GM23338 (cell line): ENCODE measurements around the gene EIF1B. TPM values are rescaled to one million over a fixed set of nuclear protein-coding genes. Genes with fewer than 3 reads are reported as not detected.
A peak's percentile ranks its signal among the peaks of the same experiment; 100 is the strongest.

Experiments used
- ATAC-seq: fragments of 200-7000 bp; cut with Tn5 transposase; 3 replicates; pipeline ENCODE4 v1.9.1; 2020
- DNase-seq: peaks from one replicate; pipeline ENCODE4 v3.0.0-alpha.2; 2015; ENCODE audit warnings: low spot score
- H2AFZ ChIP-seq: fragments of 200-600 bp; sonication (generic); 2 replicates; pipeline ENCODE4 v1.8.0; 2016; ENCODE audit warnings: antibody characterized with exemption, mild to moderate bottlenecking, moderate library complexity
- H3F3A ChIP-seq: fragments of 200-600 bp; sonication (generic); replicated peaks from 2 replicates; pipeline ENCODE4 v1.8.0; 2017; ENCODE audit warnings: antibody characterized with exemption, mixed run types, low read depth
- H3K27ac ChIP-seq: fragments of 200-600 bp; sonication (generic); 2 replicates; pipeline ENCODE4 v1.6.1; 2016; ENCODE audit warnings: low read depth
- H3K27me3 ChIP-seq: fragments of 200-600 bp; sonication (generic); 2 replicates; pipeline ENCODE4 v1.8.0; 2016; ENCODE audit warnings: mild to moderate bottlenecking, mixed run types, moderate library complexity; ENCODE audit not compliant: insufficient read depth
- H3K36me3 ChIP-seq: fragments of 200-600 bp; sonication (generic); 2 replicates; pipeline ENCODE4 v1.8.0; 2016; ENCODE audit warnings: mild to moderate bottlenecking; ENCODE audit not compliant: insufficient read depth
- H3K4me1 ChIP-seq: fragments of 200-600 bp; sonication (generic); 2 replicates; pipeline ENCODE4 v1.8.0; 2016; ENCODE audit warnings: mild to moderate bottlenecking, moderate library complexity; ENCODE audit not compliant: insufficient read depth
- H3K4me2 ChIP-seq: fragments of 200-600 bp; sonication (generic); 2 replicates; pipeline ENCODE4 v1.7.1; 2017; ENCODE audit warnings: mixed run types
- H3K4me3 ChIP-seq: fragments of 200-600 bp; sonication (generic); 2 replicates; pipeline ENCODE4 v1.6.1; 2016; ENCODE audit warnings: mixed run types
- H3K79me2 ChIP-seq: fragments of 200-600 bp; sonication (generic); replicated peaks from 2 replicates; pipeline ENCODE4 v1.8.0; 2017; ENCODE audit warnings: mild to moderate bottlenecking; ENCODE audit not compliant: insufficient read depth
- H3K9me2 ChIP-seq: fragments of 200-600 bp; sonication (generic); 2 replicates; pipeline ENCODE4 v1.8.0; 2017; ENCODE audit not compliant: insufficient read depth
- H4K20me1 ChIP-seq: fragments of 200-600 bp; sonication (generic); replicated peaks from 2 replicates; pipeline ENCODE4 v1.8.0; 2017; ENCODE audit warnings: mild to moderate bottlenecking; ENCODE audit not compliant: insufficient read depth
- H3K27ac Mint-ChIP-seq: 2 replicates; pipeline ENCODE4 v1.8.0; 2020; ENCODE audit warnings: inconsistent platforms, mild to moderate bottlenecking, moderate library complexity, mixed read lengths
- H3K27me3 Mint-ChIP-seq: 3 replicates; pipeline ENCODE4 v1.8.0; 2022; ENCODE audit warnings: low read depth, mild to moderate bottlenecking, moderate library complexity, mixed read lengths, inconsistent platforms; ENCODE audit not compliant: insufficient read depth, poor library complexity
- H3K36me3 Mint-ChIP-seq: 3 replicates; pipeline ENCODE4 v1.8.0; 2021; ENCODE audit warnings: low read depth, mild to moderate bottlenecking, inconsistent platforms, moderate library complexity, mixed read lengths
- H3K4me1 Mint-ChIP-seq: 3 replicates; pipeline ENCODE4 v1.8.0; 2020; ENCODE audit warnings: mild to moderate bottlenecking, inconsistent platforms, mixed read lengths
- H3K4me3 Mint-ChIP-seq: 3 replicates; pipeline ENCODE4 v1.8.0; 2021; ENCODE audit warnings: moderate library complexity, mild to moderate bottlenecking, inconsistent platforms, mixed read lengths
- H3K9me3 Mint-ChIP-seq: 3 replicates; pipeline ENCODE4 v1.8.0; 2020; ENCODE audit warnings: moderate library complexity, mild to moderate bottlenecking, inconsistent platforms, mixed read lengths
- CREB1 ChIP-seq: fragments of 250-450 bp; sonication (Bioruptor Pico); IDR thresholded peaks from 2 replicates; pipeline ENCODE4 v1.5.0; 2020; ENCODE audit warnings: low read depth, mild to moderate bottlenecking, moderate library complexity
- CTCF ChIP-seq, 2 experiments: fragments of 200-600 bp in 1 of 2; sonication (generic) in 1 of 2; conservative IDR thresholded peaks; 2 replicates each; pipeline versions ENCODE4 v1.5.1 to v1.6.1; 2016 to 2017; ENCODE audit warnings: antibody characterized with exemption in 2 of 2, low read depth in 2 of 2, mild to moderate bottlenecking in 2 of 2, moderate library complexity in 1 of 2
- ETS1 ChIP-seq: IDR thresholded peaks from 2 replicates; pipeline ENCODE4 v1.6.1; 2016; ENCODE audit warnings: antibody characterized with exemption
- EZH2 ChIP-seq: fragments of 200-600 bp; sonication (generic); IDR thresholded peaks from one replicate; pipeline ENCODE4 v1.8.0; 2017; ENCODE audit warnings: antibody characterized with exemption, mild to moderate bottlenecking, low read depth; ENCODE audit not compliant: unreplicated experiment
- EZH2phosphoT487 ChIP-seq: fragments of 200-600 bp; sonication (generic); IDR thresholded peaks from one replicate; pipeline ENCODE4 v1.8.1; 2018; ENCODE audit warnings: antibody characterized with exemption; ENCODE audit not compliant: unreplicated experiment
- JUNB ChIP-seq: IDR thresholded peaks from one replicate; pipeline ENCODE4 v1.6.1; 2016; ENCODE audit warnings: antibody characterized with exemption; ENCODE audit not compliant: unreplicated experiment
- NANOG ChIP-seq: IDR thresholded peaks from 2 replicates; pipeline ENCODE4 v1.6.1; 2016; ENCODE audit warnings: antibody characterized with exemption, borderline replicate concordance
- POLR2AphosphoS5 ChIP-seq: IDR thresholded peaks from 2 replicates; pipeline ENCODE4 v1.6.1; 2016; ENCODE audit warnings: antibody characterized with exemption, low read depth
- STAT1 ChIP-seq: IDR thresholded peaks from one replicate; pipeline ENCODE4 v1.6.1; 2016; ENCODE audit warnings: antibody characterized with exemption; ENCODE audit not compliant: unreplicated experiment
- ZNF114 ChIP-seq: fragments of 250-450 bp; sonication (Bioruptor Pico); IDR thresholded peaks from 2 replicates; pipeline ENCODE4 v1.5.0; 2020; ENCODE audit warnings: mild to moderate bottlenecking, moderate library complexity
- ZNF331 ChIP-seq: fragments of 250-450 bp; sonication (Bioruptor Pico); IDR thresholded peaks from 2 replicates; pipeline ENCODE4 v1.5.0; 2020; ENCODE audit warnings: low read depth, mild to moderate bottlenecking, moderate library complexity
- long read RNA-seq: library from polyadenylated mRNA; unstranded; transcript quantifications from one replicate; pipeline ENCODE4 v2.0.0, GENCODE V29; 2020; ENCODE audit not compliant: unreplicated experiment
- polyA plus RNA-seq: library from polyadenylated mRNA; unstranded; fragments of >200 nt; fragmentation: Nextera tagmentation; extraction: Ambion mirVana; gene quantifications from 2 replicates; pipeline ENCODE4 v1.2.1, GENCODE V29; 2016
- total RNA-seq: library from RNA; depleted of rRNA; stranded (reverse); fragments of >200 nt; shearing (Covaris generic); gene quantifications from 2 replicates; pipeline ENCODE4 v1.2.3, GENCODE V29; 2014; rRNA removed
- TF ChIP-seq, protein P1 (sequence below): fragments of 250-450 bp; sonication (Bioruptor Pico); IDR thresholded peaks from 2 replicates; pipeline ENCODE4 v1.5.0; 2020; ENCODE audit warnings: mild to moderate bottlenecking, moderate library complexity
- TF ChIP-seq, protein P2 (sequence below): IDR thresholded peaks from one replicate; pipeline ENCODE4 v1.6.1; 2018; ENCODE audit warnings: antibody characterized with exemption; ENCODE audit not compliant: unreplicated experiment

Gene EIF1B
- total RNA-seq (24.4 and 37.6 TPM in 2 replicates), polyA plus RNA-seq (205 and 229 TPM in 2 replicates)
- long read RNA-seq, transcript EIF1B-201 (4 exons, 1,010 nt): major isoform, 126 of 131 reads
- long read RNA-seq, partial matches to known transcripts: 1 of 131 reads
- long read RNA-seq, other reads (novel, unspliced or antisense): 1 of 131 reads

- H3K27me3 ChIP-seq: no peaks in the 10 kb centered on the region
- peaks cover 5% of the 10 kb centered on the region; the same call in 1 of the 2 replicates for H3K4me1 ChIP-seq
- peaks cover 15% of the 10 kb centered on the region for H3K36me3 ChIP-seq
- H3K36me3 Mint-ChIP-seq: peaks cover 36% of the 10 kb centered on the region
- no peaks in the 10 kb centered on the region for H3K9me3 Mint-ChIP-seq
- peak within 1 kb of the TSS; percentile 98 for H3K27ac ChIP-seq
- H3K27me3 Mint-ChIP-seq: peaks cover 2% of the 10 kb centered on the region
- TF ChIP-seq CREB1 (CRISPR knock-in tag) (peak; percentile 77), JUNB (no peak), POLR2AphosphoS5 (peak; percentile 94), ZNF331 (no peak), CTCF (conservative IDR thresholded peaks at IDR 0.05; ENCODE audit: low read depth in 2 of 2) (peak; percentile 77 to 81), ZNF114 (CRISPR knock-in tag) (no peak), NANOG (no peak), EZH2 (no peak), ETS1 (peak; percentile 88), EZH2phosphoT487 (no peak), STAT1 (no peak)
- TF ChIP-seq, protein P1, sequence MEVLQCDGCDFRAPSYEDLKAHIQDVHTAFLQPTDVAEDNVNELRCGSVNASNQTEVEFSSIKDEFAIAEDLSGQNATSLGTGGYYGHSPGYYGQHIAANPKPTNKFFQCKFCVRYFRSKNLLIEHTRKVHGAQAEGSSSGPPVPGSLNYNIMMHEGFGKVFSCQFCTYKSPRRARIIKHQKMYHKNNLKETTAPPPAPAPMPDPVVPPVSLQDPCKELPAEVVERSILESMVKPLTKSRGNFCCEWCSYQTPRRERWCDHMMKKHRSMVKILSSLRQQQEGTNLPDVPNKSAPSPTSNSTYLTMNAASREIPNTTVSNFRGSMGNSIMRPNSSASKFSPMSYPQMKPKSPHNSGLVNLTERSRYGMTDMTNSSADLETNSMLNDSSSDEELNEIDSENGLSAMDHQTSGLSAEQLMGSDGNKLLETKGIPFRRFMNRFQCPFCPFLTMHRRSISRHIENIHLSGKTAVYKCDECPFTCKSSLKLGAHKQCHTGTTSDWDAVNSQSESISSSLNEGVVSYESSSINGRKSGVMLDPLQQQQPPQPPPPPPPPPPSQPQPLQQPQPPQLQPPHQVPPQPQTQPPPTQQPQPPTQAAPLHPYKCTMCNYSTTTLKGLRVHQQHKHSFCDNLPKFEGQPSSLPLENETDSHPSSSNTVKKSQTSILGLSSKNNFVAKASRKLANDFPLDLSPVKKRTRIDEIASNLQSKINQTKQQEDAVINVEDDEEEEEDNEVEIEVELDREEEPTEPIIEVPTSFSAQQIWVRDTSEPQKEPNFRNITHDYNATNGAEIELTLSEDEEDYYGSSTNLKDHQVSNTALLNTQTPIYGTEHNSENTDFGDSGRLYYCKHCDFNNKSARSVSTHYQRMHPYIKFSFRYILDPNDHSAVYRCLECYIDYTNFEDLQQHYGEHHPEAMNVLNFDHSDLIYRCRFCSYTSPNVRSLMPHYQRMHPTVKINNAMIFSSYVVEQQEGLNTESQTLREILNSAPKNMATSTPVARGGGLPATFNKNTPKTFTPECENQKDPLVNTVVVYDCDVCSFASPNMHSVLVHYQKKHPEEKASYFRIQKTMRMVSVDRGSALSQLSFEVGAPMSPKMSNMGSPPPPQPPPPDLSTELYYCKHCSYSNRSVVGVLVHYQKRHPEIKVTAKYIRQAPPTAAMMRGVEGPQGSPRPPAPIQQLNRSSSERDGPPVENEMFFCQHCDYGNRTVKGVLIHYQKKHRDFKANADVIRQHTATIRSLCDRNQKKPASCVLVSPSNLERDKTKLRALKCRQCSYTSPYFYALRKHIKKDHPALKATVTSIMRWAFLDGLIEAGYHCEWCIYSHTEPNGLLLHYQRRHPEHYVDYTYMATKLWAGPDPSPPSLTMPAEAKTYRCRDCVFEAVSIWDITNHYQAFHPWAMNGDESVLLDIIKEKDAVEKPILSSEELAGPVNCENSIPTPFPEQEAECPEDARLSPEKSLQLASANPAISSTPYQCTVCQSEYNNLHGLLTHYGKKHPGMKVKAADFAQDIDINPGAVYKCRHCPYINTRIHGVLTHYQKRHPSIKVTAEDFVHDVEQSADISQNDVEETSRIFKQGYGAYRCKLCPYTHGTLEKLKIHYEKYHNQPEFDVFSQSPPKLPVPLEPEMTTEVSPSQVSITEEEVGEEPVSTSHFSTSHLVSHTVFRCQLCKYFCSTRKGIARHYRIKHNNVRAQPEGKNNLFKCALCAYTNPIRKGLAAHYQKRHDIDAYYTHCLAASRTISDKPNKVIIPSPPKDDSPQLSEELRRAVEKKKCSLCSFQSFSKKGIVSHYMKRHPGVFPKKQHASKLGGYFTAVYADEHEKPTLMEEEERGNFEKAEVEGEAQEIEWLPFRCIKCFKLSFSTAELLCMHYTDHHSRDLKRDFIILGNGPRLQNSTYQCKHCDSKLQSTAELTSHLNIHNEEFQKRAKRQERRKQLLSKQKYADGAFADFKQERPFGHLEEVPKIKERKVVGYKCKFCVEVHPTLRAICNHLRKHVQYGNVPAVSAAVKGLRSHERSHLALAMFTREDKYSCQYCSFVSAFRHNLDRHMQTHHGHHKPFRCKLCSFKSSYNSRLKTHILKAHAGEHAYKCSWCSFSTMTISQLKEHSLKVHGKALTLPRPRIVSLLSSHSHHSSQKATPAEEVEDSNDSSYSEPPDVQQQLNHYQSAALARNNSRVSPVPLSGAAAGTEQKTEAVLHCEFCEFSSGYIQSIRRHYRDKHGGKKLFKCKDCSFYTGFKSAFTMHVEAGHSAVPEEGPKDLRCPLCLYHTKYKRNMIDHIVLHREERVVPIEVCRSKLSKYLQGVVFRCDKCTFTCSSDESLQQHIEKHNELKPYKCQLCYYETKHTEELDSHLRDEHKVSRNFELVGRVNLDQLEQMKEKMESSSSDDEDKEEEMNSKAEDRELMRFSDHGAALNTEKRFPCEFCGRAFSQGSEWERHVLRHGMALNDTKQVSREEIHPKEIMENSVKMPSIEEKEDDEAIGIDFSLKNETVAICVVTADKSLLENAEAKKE (CRISPR knock-in tag): no peak
- TF ChIP-seq, protein P2, sequence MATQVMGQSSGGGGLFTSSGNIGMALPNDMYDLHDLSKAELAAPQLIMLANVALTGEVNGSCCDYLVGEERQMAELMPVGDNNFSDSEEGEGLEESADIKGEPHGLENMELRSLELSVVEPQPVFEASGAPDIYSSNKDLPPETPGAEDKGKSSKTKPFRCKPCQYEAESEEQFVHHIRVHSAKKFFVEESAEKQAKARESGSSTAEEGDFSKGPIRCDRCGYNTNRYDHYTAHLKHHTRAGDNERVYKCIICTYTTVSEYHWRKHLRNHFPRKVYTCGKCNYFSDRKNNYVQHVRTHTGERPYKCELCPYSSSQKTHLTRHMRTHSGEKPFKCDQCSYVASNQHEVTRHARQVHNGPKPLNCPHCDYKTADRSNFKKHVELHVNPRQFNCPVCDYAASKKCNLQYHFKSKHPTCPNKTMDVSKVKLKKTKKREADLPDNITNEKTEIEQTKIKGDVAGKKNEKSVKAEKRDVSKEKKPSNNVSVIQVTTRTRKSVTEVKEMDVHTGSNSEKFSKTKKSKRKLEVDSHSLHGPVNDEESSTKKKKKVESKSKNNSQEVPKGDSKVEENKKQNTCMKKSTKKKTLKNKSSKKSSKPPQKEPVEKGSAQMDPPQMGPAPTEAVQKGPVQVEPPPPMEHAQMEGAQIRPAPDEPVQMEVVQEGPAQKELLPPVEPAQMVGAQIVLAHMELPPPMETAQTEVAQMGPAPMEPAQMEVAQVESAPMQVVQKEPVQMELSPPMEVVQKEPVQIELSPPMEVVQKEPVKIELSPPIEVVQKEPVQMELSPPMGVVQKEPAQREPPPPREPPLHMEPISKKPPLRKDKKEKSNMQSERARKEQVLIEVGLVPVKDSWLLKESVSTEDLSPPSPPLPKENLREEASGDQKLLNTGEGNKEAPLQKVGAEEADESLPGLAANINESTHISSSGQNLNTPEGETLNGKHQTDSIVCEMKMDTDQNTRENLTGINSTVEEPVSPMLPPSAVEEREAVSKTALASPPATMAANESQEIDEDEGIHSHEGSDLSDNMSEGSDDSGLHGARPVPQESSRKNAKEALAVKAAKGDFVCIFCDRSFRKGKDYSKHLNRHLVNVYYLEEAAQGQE: no peak
- peak within 1 kb of the TSS; percentile 93 for H3K4me3 Mint-ChIP-seq
- peaks cover 15% of the 10 kb centered on the region for H3K79me2 ChIP-seq
- peak; percentile 94 for ATAC-seq
- H3K27ac Mint-ChIP-seq: peak within 1 kb of the TSS; percentile 99
- H3K4me1 Mint-ChIP-seq: peaks cover 11% of the 10 kb centered on the region; the same call in 2 of the 3 replicates
- H3K4me2 ChIP-seq: peak within 1 kb of the TSS; percentile 85
- peak within 1 kb of the TSS; percentile 95 for H2AFZ ChIP-seq
- H3K9me2 ChIP-seq: no peaks in the 10 kb centered on the region
- no peaks in the 10 kb centered on the region for H3F3A ChIP-seq
- no peaks in the 10 kb centered on the region for H4K20me1 ChIP-seq
- DNase-seq: peak; percentile 98
- peak within 1 kb of the TSS; percentile 95 for H3K4me3 ChIP-seq
Measured at GRCh38 chr3:40309418-40309924, at the start of gene EIF1B. Gene EIF1B, plus strand, starts transcription at chr3:40309707. Its CDS starts 235 bp downstream, at chr3:40309942.
